ENCODE data around the gene CRIP3. TPM values are rescaled to one million over a fixed set of nuclear protein-coding genes. Genes with fewer than 3 reads are reported as not detected.

Gene CRIP3
- total RNA-seq, 2 experiments from 2014 or later = 1.8 to 2.0 TPM

GRCh38 chr6:43268782-43269272 lies 39.8 kb downstream of the CRIP3 start:
- H3K27me3 Mint-ChIP-seq = peaks cover 10% of the 10 kb centered on the region
- no peaks in the 10 kb centered on the region for H3K9me3 Mint-ChIP-seq
- peaks cover 0 to 2% of the 10 kb centered on the region in 2 experiments for H3K27me3 ChIP-seq (ENCODE audit: control insufficient read depth in 1 of 2, insufficient read depth in 2 of 2, low read length in 2 of 2)
- H3K4me3 Mint-ChIP-seq = peak overlapping the region; percentile 62
- no peak overlapping the region for H3K27ac Mint-ChIP-seq
- H3K4me3 ChIP-seq (ENCODE audit: low read length) = no peak overlapping the region
- H3K4me1 ChIP-seq (ENCODE audit: insufficient read depth, low read length) = peaks cover 15% of the 10 kb centered on the region
- DNase-seq = no peak
- intact Hi-C loops (cut with DNase I, micrococcal nuclease) = loop anchor here in 1 of 2 experiments (5.0 kb wide), 1 partner anchor 68 kb away; no protein-coding TSS in a partner anchor
- H3K4me1 Mint-ChIP-seq (ENCODE audit: low read depth) = peaks cover 14% of the 10 kb centered on the region
- H3K27ac ChIP-seq (ENCODE audit: low read depth in 1 of 2, low read length in 2 of 2) = no peak overlapping the region
- ATAC-seq (ENCODE audit: poor library complexity) = no peak
- H3K36me3 ChIP-seq (ENCODE audit: insufficient read depth, low read length) = no peaks in the 10 kb centered on the region
- no peaks in the 10 kb centered on the region for H3K36me3 Mint-ChIP-seq (ENCODE audit: low read depth)
- no peak for TF ChIP-seq CTCF (IDR thresholded peaks at IDR 0.05)
- ChIA-PET CTCF (interaction anchor here (1.0 to 1.2 kb wide), 3 partner anchors 7 to 129 kb away, joined by 3 read pairs; partner anchors contain the start of gene DNPH1), POLR2A (interaction anchor here (1.1 to 1.6 kb wide), 2 partner anchors 101 to 115 kb away, joined by 3 to 5 read pairs; partner anchors contain the start of gene ZNF318)
- H3K9me3 ChIP-seq (ENCODE audit: control insufficient read depth in 1 of 2, insufficient read depth in 1 of 2, low read length in 2 of 2) = no peaks in the 10 kb centered on the region

DNA sequence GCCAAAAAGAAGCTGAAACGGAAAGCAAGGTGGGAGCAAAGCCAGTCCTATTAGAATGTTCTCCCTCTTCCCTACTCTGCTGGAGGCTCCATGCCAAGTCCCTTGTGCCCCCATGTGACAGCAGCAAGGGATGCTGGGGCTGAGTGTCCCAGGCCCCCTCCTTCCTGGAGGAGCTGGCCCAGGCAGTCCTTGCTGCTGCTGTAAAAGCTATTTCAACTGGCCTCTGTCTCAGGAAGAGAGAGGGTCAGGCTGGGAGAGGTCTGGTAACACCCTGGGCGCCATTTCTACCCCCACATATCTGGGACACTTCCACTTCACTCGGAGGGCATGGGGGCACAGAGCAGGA lies 40.3 kb downstream of the CRIP3 start:
- no peaks in the 10 kb centered on the region for H3K36me3 ChIP-seq (ENCODE audit: insufficient read depth, low read length)
- Mint-ChIP-seq H3K4me3 (no peak overlapping the region), H3K36me3 (ENCODE audit: low read depth) (no peaks in the 10 kb centered on the region), H3K27ac (no peak overlapping the region), H3K4me1 (ENCODE audit: low read depth) (peaks cover 13% of the 10 kb centered on the region), H3K9me3 (no peaks in the 10 kb centered on the region), H3K27me3 (peaks cover 9% of the 10 kb centered on the region)
- no peaks in the 10 kb centered on the region for H3K9me3 ChIP-seq (ENCODE audit: control insufficient read depth in 1 of 2, insufficient read depth in 1 of 2, low read length in 2 of 2)
- H3K27ac ChIP-seq (ENCODE audit: low read depth in 1 of 2, low read length in 2 of 2) = no peak overlapping the region
- H3K4me3 ChIP-seq (ENCODE audit: low read length) = no peak overlapping the region
- H3K4me1 ChIP-seq (ENCODE audit: insufficient read depth, low read length) = peaks cover 18% of the 10 kb centered on the region
- no peak for TF ChIP-seq CTCF (IDR thresholded peaks at IDR 0.05)
- ATAC-seq (ENCODE audit: poor library complexity) (no peak), DNase-seq (no peak)
- intact Hi-C loops (cut with DNase I, micrococcal nuclease) = loop anchor here in 1 of 2 experiments (5.0 kb wide), 1 partner anchor 69 kb away; no protein-coding TSS in a partner anchor
- peaks cover 0 to 2% of the 10 kb centered on the region in 2 experiments for H3K27me3 ChIP-seq (ENCODE audit: control insufficient read depth in 1 of 2, insufficient read depth in 2 of 2, low read length in 2 of 2)
- CTCF ChIA-PET = interaction anchor here (1.0 to 1.2 kb wide), 3 partner anchors 8 to 130 kb away, joined by 3 read pairs; partner anchors contain the start of gene DNPH1
- POLR2A ChIA-PET = interaction anchor here (1.1 kb wide), 1 partner anchor 115 kb away, joined by 3 read pairs; no protein-coding TSS in a partner anchor

DNA sequence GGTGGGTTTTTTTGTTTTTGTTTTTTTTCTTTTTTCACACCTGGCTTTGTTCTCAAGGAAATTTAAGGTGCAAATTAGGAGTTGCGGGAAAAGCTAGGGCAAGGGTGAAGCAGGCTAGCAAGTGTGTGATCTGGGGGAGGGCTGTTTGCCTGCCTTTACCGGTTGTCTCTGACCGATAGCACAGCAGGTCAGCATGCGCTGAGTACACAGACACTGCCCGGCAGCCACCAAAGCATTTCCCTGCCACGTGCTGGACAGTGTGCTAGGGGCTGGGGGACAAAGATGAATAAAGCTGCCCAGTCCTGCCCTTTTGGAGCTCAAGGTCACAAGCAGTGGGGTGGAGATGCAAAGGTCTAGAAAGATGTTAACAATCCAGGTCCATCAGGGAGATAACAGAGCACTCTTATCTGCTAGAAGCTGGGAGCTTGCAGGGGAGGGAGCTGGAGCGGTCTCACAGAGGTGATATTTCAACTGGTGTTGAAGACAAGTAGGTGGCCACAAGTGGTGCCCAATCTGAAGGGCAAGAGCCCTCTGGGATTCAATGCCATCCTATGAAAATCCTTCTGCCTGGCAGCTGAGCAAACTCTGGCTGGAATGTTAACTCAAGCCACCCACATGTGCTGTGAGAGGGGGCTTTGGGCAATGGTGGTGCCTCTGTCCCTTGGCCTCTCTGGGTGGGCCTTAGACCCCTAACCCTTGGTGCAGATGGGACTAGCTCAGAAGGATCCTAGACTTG lies 40.8 kb downstream of the CRIP3 start:
- no peak overlapping the region for H3K27ac Mint-ChIP-seq
- DNase-seq (no peak), ATAC-seq (ENCODE audit: poor library complexity) (no peak)
- Histone ChIP-seq H3K9me3 (ENCODE audit: control insufficient read depth in 1 of 2, insufficient read depth in 1 of 2, low read length in 2 of 2) (no peaks in the 10 kb centered on the region), H3K4me1 (ENCODE audit: insufficient read depth, low read length) (peaks cover 18% of the 10 kb centered on the region), H3K36me3 (ENCODE audit: insufficient read depth, low read length) (no peaks in the 10 kb centered on the region), H3K27me3 (ENCODE audit: control insufficient read depth in 1 of 2, insufficient read depth in 2 of 2, low read length in 2 of 2) (peaks cover 0 to 2% of the 10 kb centered on the region in 2 experiments), H3K4me3 (ENCODE audit: low read length) (no peak overlapping the region), H3K27ac (ENCODE audit: low read depth in 1 of 2, low read length in 2 of 2) (no peak overlapping the region)
- H3K36me3 Mint-ChIP-seq (ENCODE audit: low read depth) = no peaks in the 10 kb centered on the region
- ChIA-PET POLR2A (interaction anchor here (1.1 kb wide), 1 partner anchor 116 kb away, joined by 3 read pairs; no protein-coding TSS in a partner anchor), CTCF (interaction anchor here (1.0 kb wide), 1 partner anchor 9 kb away, joined by 3 read pairs; no protein-coding TSS in a partner anchor)
- intact Hi-C loops (cut with DNase I, micrococcal nuclease) = loop anchor here in 1 of 2 experiments (5.0 kb wide), 1 partner anchor 70 kb away; no protein-coding TSS in a partner anchor
- H3K27me3 Mint-ChIP-seq = peaks cover 9% of the 10 kb centered on the region
- H3K9me3 Mint-ChIP-seq = no peaks in the 10 kb centered on the region
- H3K4me1 Mint-ChIP-seq (ENCODE audit: low read depth) = peaks cover 13% of the 10 kb centered on the region
- TF ChIP-seq CTCF (IDR thresholded peaks at IDR 0.05) = no peak
- H3K4me3 Mint-ChIP-seq = peak overlapping the region; percentile 54

All from CD4-positive, alpha-beta T cell (primary cell).